HG03521 (cell line): Measurements from ENCODE around the gene S100A12.

Source experiments
- ATAC-seq: cut with Tn5 transposase; IDR thresholded peaks from one replicate; pipeline ENCODE4 v1.9.1; 2021; ENCODE audit warnings: mild to moderate bottlenecking, moderate library complexity; ENCODE audit not compliant: unreplicated experiment

The S100A12 gene

DNA sequence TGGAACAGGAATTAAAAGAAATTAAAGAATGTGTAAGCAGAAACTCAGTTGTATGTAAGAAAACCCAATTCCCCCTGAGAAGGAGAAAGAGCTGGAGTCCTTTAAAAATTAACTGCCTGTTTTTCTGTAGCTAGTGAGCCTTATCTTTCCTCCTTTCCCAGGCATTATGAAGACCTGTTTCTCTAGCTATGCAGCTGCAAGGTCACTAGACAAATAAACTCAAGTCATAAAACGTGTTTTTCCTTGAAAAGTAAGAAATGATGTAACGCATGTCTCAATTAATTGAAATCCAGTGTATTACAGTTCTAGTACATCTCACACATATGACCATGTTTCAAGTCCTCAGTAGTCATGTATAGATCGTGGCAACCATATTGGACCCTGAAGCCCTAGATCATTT is 5.3 kb downstream of the S100A12 start:
- ATAC-seq = no peak

DNA sequence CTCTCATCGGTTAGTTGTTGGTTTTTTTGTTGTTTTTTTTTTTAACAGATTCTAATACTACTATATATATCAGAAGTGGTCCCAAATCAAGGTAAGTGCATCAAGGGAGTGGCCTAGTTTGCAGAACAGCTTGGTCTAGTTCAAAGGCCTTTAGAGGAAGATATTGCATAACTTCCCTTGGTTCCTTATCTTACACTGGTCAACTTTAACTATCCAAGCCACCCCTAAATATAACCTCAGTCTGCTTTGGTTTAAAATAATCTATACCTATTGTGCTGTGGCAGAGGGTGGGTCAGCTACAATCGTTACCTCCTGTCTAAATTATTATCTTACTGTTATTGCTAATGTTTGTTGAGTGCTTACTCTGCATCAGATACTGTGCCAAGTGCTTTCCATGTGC is 6.9 kb downstream of the S100A12 start:
- ATAC-seq = no peak

DNA sequence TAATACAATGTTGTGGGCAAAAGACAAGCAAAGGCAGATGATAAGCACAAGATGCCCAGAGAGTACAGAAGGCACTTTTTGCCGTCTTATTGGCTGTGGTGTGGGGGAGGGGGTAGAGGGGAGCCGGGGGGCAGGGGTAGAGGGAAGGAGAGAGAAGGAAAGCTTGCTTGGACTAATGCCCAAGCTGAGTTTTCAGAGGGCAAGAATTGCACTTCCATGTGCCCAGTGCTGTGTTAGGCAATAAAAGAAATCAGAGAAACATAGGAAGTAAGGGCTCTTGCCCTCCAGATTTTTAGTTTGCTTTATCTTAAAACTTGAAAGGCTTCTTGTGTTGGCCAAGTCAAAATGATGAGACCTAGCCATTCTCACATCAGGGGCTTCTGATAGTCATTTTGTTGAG is 8.3 kb downstream of the S100A12 start:
- ATAC-seq = no peak

DNA sequence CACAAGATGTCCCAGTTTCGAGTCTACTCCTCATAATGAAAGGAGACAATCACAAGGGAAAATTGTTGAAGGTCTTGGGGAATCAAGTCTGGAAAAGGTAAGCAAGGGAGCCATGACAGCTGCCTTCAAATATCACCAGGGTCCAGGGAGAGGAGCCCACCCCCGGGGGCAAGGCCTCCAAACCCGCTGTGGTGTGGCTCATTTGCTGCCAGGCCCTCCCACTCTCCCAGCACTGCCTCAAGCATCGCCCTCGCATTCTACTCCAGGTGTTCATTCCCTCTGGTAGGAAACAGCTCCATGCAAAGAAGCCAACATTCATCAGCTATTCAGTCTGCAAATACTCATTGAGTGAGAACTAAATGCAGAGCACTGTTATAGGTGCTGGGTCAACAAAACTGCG is 9.2 kb downstream of the S100A12 start:
- ATAC-seq = no peak

DNA sequence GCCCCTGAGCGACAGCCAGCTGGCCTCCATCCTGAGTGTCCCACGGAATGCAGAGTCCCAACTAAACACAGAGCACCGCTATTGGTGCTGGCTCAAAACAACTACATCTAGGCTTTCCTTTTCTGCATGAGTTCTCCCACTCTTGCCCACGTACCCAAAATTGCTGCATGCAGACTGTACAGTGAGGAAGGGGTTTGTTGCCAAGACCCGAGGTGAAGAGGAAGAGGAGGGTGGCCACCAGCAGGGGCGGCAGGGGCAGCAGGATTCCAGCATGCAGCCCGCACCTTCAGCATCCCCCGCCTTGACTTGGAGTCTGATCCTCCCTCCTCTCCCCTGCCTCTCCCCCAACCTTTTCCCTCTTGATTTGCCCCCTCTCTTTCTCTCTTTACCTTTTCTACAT is 9.7 kb downstream of the S100A12 start:
- ATAC-seq = no peak

DNA sequence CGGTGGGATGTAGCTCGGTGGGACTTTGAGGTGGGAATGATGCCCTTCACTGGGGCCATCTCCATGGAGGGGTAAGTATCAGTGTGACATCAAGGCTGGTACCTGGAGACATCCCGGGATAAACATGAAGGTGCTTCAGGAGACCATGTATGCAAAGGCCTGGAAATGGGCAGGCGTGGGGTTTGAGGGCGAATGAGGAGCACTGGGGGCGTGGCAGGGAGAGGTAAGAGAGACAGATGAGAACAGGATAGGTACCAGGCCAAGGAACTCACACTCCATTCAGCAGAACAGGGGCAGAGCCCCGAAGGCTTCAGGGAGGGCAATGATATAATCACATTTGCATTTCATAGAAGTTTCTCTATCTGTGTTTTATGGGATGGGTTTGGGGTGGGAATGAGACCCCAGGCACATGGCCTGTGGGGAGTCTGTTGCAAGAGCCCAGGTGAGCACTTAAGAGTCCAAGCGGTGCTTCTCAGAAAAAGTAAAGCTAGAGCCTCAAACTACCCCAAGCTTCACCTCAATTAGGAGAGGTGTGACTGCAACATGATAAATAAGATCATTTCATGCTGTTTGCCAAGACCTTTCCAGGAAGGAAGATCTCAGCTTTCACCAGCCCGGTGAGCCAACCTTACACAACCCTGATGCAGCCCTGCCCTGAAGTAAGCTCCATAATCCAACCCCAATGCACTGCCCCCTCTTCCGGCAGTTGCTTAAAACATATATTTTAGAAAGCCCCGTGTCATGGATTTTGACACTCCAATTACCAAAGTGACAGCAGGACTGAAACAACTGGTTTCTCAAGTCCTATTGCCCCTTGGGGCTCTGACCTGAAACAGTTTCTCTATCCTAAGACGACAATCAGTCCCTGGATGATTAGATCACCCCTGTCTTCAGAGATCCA is 10.4 kb downstream of the S100A12 start:
- no peak for ATAC-seq

DNA sequence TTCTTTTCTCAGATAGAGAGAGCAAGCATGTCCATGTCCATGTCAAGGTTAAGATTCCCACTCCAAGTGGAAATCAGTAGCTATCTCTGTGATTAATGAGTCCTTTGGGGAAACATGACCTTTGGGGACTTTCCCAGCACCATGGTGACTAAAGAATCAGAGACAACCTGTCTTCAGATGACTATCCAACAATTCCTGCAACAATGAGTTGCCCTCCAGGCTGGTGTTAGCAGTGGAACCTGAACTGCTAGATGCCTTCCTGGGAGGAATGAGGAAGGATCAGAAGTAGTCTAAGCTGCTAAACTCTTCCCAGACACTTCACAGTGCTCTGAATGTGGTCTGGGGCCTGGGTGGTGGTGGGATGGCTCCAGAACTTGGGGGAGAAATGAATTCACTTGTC is 11.3 kb downstream of the S100A12 start:
- no peak for ATAC-seq

DNA sequence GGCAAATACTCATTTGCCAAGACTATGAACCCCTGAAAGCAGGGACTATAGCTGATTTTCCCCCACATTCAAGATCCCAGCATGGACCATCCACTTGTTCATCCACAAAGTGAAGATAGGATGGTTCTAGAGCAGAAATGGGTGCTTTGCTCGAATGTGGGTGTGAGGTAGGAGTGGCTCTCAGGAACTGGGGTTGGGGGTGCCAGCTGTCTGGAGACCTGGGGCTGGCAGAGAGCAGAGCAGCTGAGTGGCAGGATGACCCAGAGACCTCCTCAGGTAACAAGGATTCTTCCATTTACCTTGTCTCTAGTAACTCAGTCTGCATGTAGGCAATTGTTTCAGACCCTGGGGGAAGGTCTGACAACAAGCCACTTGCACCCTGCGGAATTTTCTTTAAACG is 11.8 kb downstream of the S100A12 start:
- ATAC-seq = no peak

DNA sequence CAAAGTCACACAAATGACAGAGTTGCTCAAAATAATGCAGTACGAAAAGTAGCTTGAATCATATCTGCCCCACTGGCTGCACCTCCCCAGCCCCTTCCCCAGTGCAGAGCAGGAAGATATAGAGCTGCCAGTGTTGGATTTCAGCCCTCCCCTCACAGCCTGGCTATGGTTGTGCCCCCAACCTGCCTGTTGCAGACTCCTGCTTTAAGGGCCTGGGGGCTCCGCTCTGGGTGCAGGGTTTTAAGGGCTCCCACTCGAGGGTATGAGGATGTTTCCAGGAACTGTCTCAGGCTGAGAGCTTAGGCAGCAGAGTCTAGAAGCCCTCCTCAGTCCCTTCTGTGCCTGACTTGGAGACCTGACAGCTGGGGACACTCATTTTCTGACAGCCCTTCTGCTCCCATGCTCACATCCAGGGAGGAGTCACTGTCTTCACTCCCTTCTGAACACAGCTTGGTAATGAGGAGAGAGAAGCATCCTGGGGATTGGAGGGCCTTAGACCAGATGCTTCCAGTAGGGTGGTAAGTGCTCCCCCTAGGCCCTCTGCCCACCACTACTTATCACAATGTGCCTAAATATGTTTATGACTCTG is 13.1 kb downstream of the S100A12 start:
- no peak for ATAC-seq

DNA sequence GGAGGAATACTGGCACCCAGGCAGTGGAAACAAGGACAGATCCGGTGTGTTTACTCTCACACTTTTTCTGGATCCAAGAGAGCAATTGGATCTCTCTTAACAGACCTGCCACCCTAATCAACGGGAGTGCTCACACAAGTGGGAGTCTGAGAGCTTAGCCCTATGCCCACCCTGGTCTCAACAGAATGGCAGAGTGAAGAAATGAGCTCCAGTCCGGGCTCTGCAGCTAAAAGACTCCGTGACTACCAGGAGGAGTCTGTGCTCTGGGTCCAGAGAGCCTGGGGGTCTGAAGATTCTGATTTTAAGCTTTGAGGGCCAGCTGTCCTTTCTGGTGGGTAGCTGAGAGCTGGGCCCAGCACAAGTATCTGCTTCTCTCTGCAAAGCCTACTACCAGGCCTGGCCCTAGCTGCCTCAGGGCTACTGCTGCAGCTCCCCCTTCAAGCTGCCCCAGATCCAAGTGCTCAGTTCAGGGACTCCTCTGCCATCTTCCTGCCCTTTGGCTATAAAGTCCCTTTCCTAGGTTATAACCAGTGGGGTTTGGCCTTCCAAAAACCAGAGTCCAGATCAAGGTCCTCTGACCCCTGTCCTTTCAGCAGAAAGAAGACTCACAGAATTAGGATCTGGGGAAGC is 13.8 kb downstream of the S100A12 start:
- ATAC-seq = no peak

DNA sequence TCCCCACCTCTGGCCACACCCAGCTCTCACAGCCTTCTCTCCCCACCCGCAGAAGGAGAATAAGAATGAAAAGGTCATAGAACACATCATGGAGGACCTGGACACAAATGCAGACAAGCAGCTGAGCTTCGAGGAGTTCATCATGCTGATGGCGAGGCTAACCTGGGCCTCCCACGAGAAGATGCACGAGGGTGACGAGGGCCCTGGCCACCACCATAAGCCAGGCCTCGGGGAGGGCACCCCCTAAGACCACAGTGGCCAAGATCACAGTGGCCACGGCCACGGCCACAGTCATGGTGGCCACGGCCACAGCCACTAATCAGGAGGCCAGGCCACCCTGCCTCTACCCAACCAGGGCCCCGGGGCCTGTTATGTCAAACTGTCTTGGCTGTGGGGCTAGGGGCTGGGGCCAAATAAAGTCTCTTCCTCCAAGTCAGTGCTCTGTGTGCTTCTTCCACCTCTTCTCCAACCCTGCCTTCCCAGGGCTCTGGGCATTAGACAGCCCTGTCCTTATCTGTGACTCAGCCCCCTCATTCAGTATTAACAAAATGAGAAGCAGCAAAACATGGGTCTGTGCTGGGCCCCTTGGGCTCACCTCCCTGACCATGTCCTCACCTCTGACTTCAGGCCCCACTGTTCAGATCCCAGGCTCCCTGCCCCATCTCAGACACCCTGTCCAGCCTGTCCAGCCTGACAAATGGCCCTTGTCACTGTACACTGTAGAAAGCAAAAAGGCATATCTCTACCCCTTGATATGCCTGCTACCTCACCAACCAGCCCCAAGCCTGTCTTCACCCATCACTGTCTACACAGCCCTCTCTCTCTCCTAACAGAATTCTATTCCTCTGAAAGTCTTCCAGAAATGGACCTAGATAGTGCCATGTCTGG is 14.6 kb downstream of the S100A12 start:
- no peak for ATAC-seq

DNA sequence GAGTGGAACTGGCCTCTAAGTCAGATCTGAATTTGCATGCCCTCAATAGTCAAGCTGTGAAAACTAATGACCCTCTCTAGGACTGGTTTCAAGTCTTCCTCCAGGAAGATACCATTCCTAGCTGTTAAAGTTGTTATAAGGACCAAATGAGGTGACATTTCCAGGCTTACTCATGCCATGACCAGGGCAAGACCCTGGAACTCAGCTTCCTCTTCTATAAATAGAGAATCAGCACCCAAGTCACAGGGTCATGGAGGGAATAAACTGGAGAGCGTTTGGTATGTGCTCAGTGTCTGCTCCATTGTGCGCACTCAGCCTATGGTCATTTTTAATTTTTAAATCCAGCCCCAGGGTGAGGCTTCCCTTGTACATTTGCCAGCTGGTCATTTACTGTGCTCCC is 15.2 kb downstream of the S100A12 start:
- ATAC-seq = no peak

DNA sequence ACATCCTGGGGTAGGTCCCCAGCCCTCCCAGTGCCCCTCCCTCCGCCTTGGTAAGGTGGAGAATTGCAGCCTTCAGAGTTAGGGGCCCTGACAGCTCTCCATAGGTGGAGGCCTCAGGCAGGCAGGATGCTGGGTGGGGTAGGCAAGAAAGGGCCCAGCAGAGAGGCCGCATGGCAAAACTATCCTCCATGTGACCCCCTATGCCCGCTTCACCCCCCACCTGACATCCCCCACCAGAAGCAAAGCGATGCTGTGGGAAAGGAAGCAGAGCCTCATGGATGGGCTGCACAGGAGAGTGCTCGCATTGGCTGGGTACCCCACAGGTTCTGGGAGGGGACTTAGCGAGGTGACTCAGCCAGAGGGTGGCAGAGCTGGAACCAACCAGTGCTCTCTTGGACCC is 16.2 kb downstream of the S100A12 start:
- no peak for ATAC-seq

DNA sequence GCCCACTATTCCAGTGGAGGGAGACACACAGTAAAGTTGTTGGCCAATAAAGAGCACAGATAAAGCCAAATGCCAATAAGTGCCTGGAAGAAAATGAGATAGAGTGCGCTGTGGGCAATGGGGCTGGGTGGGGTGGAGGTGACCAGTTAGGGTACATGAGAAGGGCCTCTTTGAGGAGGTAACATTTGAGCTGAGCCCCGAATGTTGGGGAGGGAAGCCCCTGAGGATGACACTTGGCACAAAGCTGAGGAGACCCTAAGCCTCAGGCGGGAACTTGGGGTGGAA is 16.8 kb downstream of the S100A12 start:
- ATAC-seq = no peak

DNA sequence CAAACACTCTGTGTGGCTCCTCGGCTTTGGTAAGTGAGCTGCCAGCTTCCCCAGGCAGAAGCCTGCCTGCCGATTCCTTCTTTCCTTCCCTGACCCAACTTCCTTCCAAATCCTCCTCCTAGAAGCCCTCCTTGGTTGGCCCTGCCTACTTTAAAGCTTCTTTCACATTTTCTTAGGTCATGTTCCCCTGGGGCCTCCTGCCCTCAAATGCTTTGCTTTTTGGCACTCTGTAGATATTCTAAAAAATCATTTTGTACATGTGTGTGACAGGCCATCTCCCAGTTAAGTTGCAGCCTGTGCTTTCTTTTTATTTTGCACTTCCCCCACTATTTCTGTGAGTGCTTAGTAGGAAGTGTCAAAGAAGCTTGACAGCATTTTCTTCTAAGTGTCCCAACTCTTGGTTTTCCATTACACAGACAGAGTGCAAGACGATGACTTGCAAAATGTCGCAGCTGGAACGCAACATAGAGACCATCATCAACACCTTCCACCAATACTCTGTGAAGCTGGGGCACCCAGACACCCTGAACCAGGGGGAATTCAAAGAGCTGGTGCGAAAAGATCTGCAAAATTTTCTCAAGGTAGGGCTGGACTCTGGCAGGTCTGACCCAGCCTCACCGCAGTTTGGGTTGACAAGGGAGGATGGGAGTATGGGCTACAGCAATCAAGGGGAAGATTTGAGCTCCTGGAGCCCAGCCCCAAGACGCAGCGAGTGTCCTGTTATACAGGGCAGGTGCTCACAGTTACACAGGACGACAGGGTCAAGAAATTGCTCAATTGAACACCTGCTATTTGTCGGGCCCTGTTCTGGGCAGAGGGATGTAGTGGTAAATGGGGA is 17.3 kb downstream of the S100A12 start, which contains the start of gene S100A9:
TSS of gene S100A9 (plus strand) at position 2 of the 838 bp plus-strand sequence. CDS start at position 432, 430 bp downstream.
- ATAC-seq = no peak

DNA sequence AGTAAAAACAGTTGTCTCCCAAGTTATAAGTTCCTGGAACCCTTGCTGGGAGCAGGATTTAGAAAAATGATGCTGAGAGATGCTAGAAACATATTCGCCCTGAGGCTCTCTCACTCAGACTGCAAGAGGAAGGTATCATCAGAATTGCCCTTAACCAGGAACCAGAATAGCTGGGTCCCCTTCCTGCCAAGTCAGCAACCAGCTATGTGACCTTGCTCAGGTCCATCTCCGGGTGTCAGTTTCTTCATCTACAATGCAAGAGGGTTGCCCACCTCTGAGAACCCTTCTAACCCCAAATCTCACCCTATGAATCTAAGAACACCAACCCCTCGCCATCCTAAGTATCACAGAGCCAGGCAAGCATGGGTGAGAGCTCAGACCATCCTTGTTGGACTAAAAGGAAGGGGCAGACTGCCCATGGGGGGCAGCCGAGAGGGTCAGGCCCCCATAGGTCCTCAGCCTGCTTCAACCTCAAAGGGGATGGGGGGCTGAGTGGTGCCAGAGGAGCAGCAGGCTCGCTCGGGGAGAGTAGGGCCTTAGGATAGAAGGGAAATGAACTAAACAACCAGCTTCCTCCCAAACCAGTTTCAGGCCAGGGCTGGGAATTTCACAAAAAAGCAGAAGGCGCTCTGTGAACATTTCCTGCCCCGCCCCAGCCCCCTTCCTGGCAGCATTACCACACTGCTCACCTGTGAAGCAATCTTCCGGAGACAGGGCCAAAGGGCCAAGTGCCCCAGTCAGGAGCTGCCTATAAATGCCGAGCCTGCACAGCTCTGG is 18.2 kb downstream of the S100A12 start:
- ATAC-seq = no peak

DNA sequence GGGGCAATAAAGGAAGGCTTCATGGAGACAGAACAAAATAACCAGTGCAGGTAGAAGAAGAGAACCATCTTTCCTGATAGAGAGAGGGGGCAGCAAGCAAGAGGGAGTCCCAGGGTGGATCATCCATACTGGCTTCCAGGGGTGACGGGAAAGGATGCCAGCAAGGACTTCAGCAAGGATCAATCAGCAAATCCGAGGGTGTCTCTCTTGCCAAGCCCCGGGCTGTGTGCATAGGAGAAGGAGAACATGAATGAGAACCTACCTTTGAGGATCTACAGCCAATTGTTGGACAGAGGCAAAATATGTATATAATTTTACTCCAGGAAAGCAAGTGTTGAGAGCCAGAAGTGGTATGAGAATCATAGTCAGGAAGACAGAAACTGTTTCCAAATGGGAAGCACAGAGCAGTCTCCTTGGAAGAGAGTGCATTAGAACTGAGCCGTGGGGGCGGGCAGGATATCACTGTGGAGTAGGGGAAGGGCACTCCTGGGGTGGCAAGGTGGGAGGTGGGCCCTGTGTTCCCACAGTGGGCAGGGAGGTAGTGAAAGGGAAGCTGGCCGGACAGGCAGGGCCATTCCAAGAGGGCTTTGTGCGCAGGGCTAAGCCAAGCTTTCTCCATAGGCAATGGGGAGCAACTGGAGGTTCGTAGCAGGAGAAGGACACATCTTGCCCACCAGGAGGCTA is 18.9 kb downstream of the S100A12 start:
- no peak for ATAC-seq

DNA sequence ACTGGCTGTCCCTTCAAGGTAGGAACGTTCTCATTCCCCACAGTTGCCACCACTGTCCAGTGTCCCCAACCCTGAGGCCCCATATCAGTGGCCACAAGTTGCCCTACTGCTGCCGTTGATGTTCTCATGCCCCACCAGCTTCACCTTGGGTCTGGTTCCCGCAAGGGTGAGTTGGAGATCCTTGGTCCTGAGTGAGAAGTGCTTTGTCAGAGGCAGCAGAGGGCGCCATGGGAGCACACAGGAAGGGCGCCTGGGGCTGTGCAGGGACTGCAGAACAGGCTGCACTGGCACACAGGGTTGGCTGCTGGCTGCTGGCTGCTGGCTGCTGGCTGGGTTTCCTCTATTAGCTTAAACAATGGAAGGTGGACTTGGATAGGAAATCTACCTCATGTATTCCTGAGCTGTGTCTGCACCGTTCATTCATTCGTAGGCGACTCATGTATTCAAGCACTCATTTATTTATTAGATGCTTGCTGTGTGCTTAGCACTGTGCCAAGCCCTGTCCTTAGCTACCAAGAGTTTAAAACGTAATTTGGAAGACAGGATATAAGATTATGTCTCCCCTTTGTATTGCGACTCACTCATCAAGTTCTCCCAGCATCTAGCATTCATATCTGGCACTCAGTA is 19.9 kb downstream of the S100A12 start:
- no peak for ATAC-seq
